Stimulated activated CD4-positive, alpha-beta T cell treated with anti-CD3 and anti-CD28 coated beads, TNF-alpha, amount 100 ng/mL, for 24 hours (primary cell): Measurements from ENCODE around the gene AGAP2.

Source experiments
- DNase-seq, 3 experiments: peaks; one replicate each; pipeline ENCODE4 v3.0.0-alpha.2; 2020; ENCODE audit warnings: low read depth in 3 of 3

The AGAP2 gene

GRCh38 chr12:57767876-57768275 lies 29.3 kb upstream of the AGAP2 start:
- DNase-seq: no peak

GRCh38 chr12:57767305-57767698 lies 28.8 kb upstream of the AGAP2 start:
- no peak for DNase-seq

- no peak for DNase-seq
Measured at GRCh38 chr12:57766464-57767304, 28.1 kb upstream of the AGAP2 start, which contains the start of gene CYP27B1. CYP27B1 (minus strand) TSS chr12:57767078; CDS start chr12:57767041, 37 bp downstream.

- DNase-seq: no peak
Measured at GRCh38 chr12:57765698-57766463, 27.3 kb upstream of the AGAP2 start.

GRCh38 chr12:57765003-57765697 lies 26.6 kb upstream of the AGAP2 start:
- peak in 1 of 3 experiments; percentile 68 for DNase-seq

- DNase-seq: no peak
Measured at GRCh38 chr12:57764662-57765002, 26.1 kb upstream of the AGAP2 start.

- no peak for DNase-seq
Measured at GRCh38 chr12:57763881-57764661, 25.5 kb upstream of the AGAP2 start.

GRCh38 chr12:57762463-57762862 lies 23.9 kb upstream of the AGAP2 start:
- no peak for DNase-seq

- no peak for DNase-seq
Measured at GRCh38 chr12:57761391-57761998, 23.0 kb upstream of the AGAP2 start.

- DNase-seq: no peak
Measured at GRCh38 chr12:57760347-57760982, 21.9 kb upstream of the AGAP2 start.

- DNase-seq: no peak
Measured at GRCh38 chr12:57759360-57759980, 20.9 kb upstream of the AGAP2 start.

GRCh38 chr12:57758552-57759359 lies 20.2 kb upstream of the AGAP2 start:
- DNase-seq: no peak

GRCh38 chr12:57757771-57758170 lies 19.2 kb upstream of the AGAP2 start:
- no peak for DNase-seq

- peak in 1 of 3 experiments; percentile 73 for DNase-seq
Measured at GRCh38 chr12:57756406-57757341, 18.1 kb upstream of the AGAP2 start.

- DNase-seq: no peak
Measured at GRCh38 chr12:57755454-57756372, 17.2 kb upstream of the AGAP2 start.

- no peak for DNase-seq
Measured at GRCh38 chr12:57755194-57755453, 16.6 kb upstream of the AGAP2 start.
